T-helper 2 cell (primary cell): Measurements from ENCODE around the gene CABP1.

ENCODE experiments used
- DNase-seq, 5 experiments: peaks; one replicate each; pipeline versions ENCODE4 v3.0.0 to v3.0.0-alpha.2; 2012 to 2022

Gene CABP1

GRCh38 chr12:120696626-120697025 is 56.2 kb downstream of the CABP1 start:
- no peak for DNase-seq

- no peak for DNase-seq
These were observed 56.9 kb downstream of the CABP1 start for GRCh38 chr12:120697344-120697743.

GRCh38 chr12:120698665-120699064 is 58.2 kb downstream of the CABP1 start:
- no peak for DNase-seq

GRCh38 chr12:120699553-120699952 is 59.1 kb downstream of the CABP1 start:
- no peak for DNase-seq

GRCh38 chr12:120700886-120701285 is 60.5 kb downstream of the CABP1 start:
- no peak for DNase-seq

- DNase-seq, result no peak
These were observed 62.2 kb downstream of the CABP1 start for GRCh38 chr12:120702637-120703036.

GRCh38 chr12:120703311-120703942 is 63.0 kb downstream of the CABP1 start:
- no peak for DNase-seq

- no peak for DNase-seq
These were observed 65.2 kb downstream of the CABP1 start for GRCh38 chr12:120705618-120706017.

GRCh38 chr12:120706029-120706428 is 65.6 kb downstream of the CABP1 start:
- no peak for DNase-seq

GRCh38 chr12:120708651-120709050 is 68.2 kb downstream of the CABP1 start:
- DNase-seq, result peak in 1 of 5 experiments; percentile 24

- DNase-seq, result peak; percentile 61 to 77 (median 62)
These were observed 69.8 kb downstream of the CABP1 start, which contains the start of gene UNC119B for GRCh38 chr12:120710031-120710804. UNC119B (plus strand) TSS chr12:120710458; CDS start chr12:120710475, 17 bp downstream.

GRCh38 chr12:120710805-120711296 is 70.4 kb downstream of the CABP1 start:
- peak in 1 of 5 experiments; percentile 16 for DNase-seq

GRCh38 chr12:120711411-120711810 is 71.0 kb downstream of the CABP1 start:
- no peak for DNase-seq

GRCh38 chr12:120712610-120713009 is 72.2 kb downstream of the CABP1 start:
- no peak for DNase-seq

- peak in 4 of 5 experiments; percentile 39 to 85 (median 62) for DNase-seq
These were observed 73.5 kb downstream of the CABP1 start for GRCh38 chr12:120713861-120714482.
